ENCODE results near the gene SPDYE17.
"Not testable (repeated sequence)": the region's sequence is repeated elsewhere in the genome, so short reads cannot be mapped to it uniquely, and the experiment has no call there.

Gene SPDYE17

GRCh38 chr7:76997381-76998284, 34.5 kb downstream of the SPDYE17 start (continued):
- TF ChIP-seq KLF9 (tag by site-specific recombination; IDR thresholded peaks at IDR 0.05; ENCODE audit: low read depth), result no peak

GRCh38 chr7:76996932-76997331, 35.2 kb downstream of the SPDYE17 start:
- H3K36me3 ChIP-seq (ENCODE audit: control insufficient read depth in 2 of 2, insufficient read depth in 1 of 2, low read length in 2 of 2); H3K4me3 ChIP-seq (ENCODE audit: low read depth, low read length); POLR2A ChIA-PET; CTCF ChIA-PET; H3K4me1 ChIP-seq (ENCODE audit: control insufficient read depth, insufficient read depth, low read length); H3K27ac ChIP-seq (ENCODE audit: extremely low read depth, low read depth, low read length); H3K9me3 ChIP-seq (ENCODE audit: control insufficient read depth, insufficient read depth, low read depth, low read length): not testable (repeated sequence)

GRCh38 chr7:76994286-76994685, 37.9 kb downstream of the SPDYE17 start:
- H3K27ac ChIP-seq (ENCODE audit: extremely low read depth, low read depth, low read length); H3K4me1 ChIP-seq (ENCODE audit: control insufficient read depth, insufficient read depth, low read length); H3K4me3 ChIP-seq (ENCODE audit: low read depth, low read length); CTCF ChIA-PET; POLR2A ChIA-PET; H3K36me3 ChIP-seq (ENCODE audit: control insufficient read depth in 2 of 2, insufficient read depth in 1 of 2, low read length in 2 of 2); H3K9me3 ChIP-seq (ENCODE audit: control insufficient read depth, insufficient read depth, low read depth, low read length): not testable (repeated sequence)

- POLR2A ChIA-PET; H3K9me3 ChIP-seq (ENCODE audit: control insufficient read depth, insufficient read depth, low read depth, low read length); H3K4me1 ChIP-seq (ENCODE audit: control insufficient read depth, insufficient read depth, low read length); H3K4me3 ChIP-seq (ENCODE audit: low read depth, low read length); H3K36me3 ChIP-seq (ENCODE audit: control insufficient read depth in 2 of 2, insufficient read depth in 1 of 2, low read length in 2 of 2); H3K27ac ChIP-seq (ENCODE audit: extremely low read depth, low read depth, low read length); CTCF ChIA-PET: not testable (repeated sequence)
Observed at GRCh38 chr7:76993831-76994230, 38.3 kb downstream of the SPDYE17 start.

- CTCF ChIA-PET; H3K4me1 ChIP-seq (ENCODE audit: control insufficient read depth, insufficient read depth, low read length); H3K4me3 ChIP-seq (ENCODE audit: low read depth, low read length); H3K27ac ChIP-seq (ENCODE audit: extremely low read depth, low read depth, low read length); POLR2A ChIA-PET; H3K36me3 ChIP-seq (ENCODE audit: control insufficient read depth in 2 of 2, insufficient read depth in 1 of 2, low read length in 2 of 2); H3K9me3 ChIP-seq (ENCODE audit: control insufficient read depth, insufficient read depth, low read depth, low read length): not testable (repeated sequence)
Observed at GRCh38 chr7:76992871-76993270, 39.3 kb downstream of the SPDYE17 start.

GRCh38 chr7:76992204-76992603, 40.0 kb downstream of the SPDYE17 start:
- CTCF ChIA-PET; POLR2A ChIA-PET; H3K4me3 ChIP-seq (ENCODE audit: low read depth, low read length); H3K4me1 ChIP-seq (ENCODE audit: control insufficient read depth, insufficient read depth, low read length); H3K27ac ChIP-seq (ENCODE audit: extremely low read depth, low read depth, low read length); H3K9me3 ChIP-seq (ENCODE audit: control insufficient read depth, insufficient read depth, low read depth, low read length); H3K36me3 ChIP-seq (ENCODE audit: control insufficient read depth in 2 of 2, insufficient read depth in 1 of 2, low read length in 2 of 2): not testable (repeated sequence)

- POLR2A ChIA-PET; H3K4me3 ChIP-seq (ENCODE audit: low read depth, low read length); CTCF ChIA-PET; H3K9me3 ChIP-seq (ENCODE audit: control insufficient read depth, insufficient read depth, low read depth, low read length); H3K4me1 ChIP-seq (ENCODE audit: control insufficient read depth, insufficient read depth, low read length); H3K27ac ChIP-seq (ENCODE audit: extremely low read depth, low read depth, low read length); H3K36me3 ChIP-seq (ENCODE audit: control insufficient read depth in 2 of 2, insufficient read depth in 1 of 2, low read length in 2 of 2): not testable (repeated sequence)
Observed at GRCh38 chr7:76990202-76990601, 42.0 kb downstream of the SPDYE17 start.

GRCh38 chr7:76985924-76986717, 46.0 kb downstream of the SPDYE17 start:
- H3K36me3 ChIP-seq (ENCODE audit: control insufficient read depth in 2 of 2, insufficient read depth in 1 of 2, low read length in 2 of 2); CTCF ChIA-PET; H3K9me3 ChIP-seq (ENCODE audit: control insufficient read depth, insufficient read depth, low read depth, low read length); H3K4me1 ChIP-seq (ENCODE audit: control insufficient read depth, insufficient read depth, low read length); POLR2A ChIA-PET; H3K4me3 ChIP-seq (ENCODE audit: low read depth, low read length); H3K27ac ChIP-seq (ENCODE audit: extremely low read depth, low read depth, low read length): not testable (repeated sequence)

GRCh38 chr7:76984784-76985136, 47.4 kb downstream of the SPDYE17 start:
- H3K4me1 ChIP-seq (ENCODE audit: control insufficient read depth, insufficient read depth, low read length); H3K36me3 ChIP-seq (ENCODE audit: control insufficient read depth in 2 of 2, insufficient read depth in 1 of 2, low read length in 2 of 2); POLR2A ChIA-PET; H3K27ac ChIP-seq (ENCODE audit: extremely low read depth, low read depth, low read length); H3K4me3 ChIP-seq (ENCODE audit: low read depth, low read length); CTCF ChIA-PET; H3K9me3 ChIP-seq (ENCODE audit: control insufficient read depth, insufficient read depth, low read depth, low read length): not testable (repeated sequence)

GRCh38 chr7:76983937-76984783, 48.0 kb downstream of the SPDYE17 start:
- H3K9me3 ChIP-seq (ENCODE audit: control insufficient read depth, insufficient read depth, low read depth, low read length); H3K27ac ChIP-seq (ENCODE audit: extremely low read depth, low read depth, low read length); H3K36me3 ChIP-seq (ENCODE audit: control insufficient read depth in 2 of 2, insufficient read depth in 1 of 2, low read length in 2 of 2); H3K4me3 ChIP-seq (ENCODE audit: low read depth, low read length); CTCF ChIA-PET; H3K4me1 ChIP-seq (ENCODE audit: control insufficient read depth, insufficient read depth, low read length); POLR2A ChIA-PET: not testable (repeated sequence)

- H3K9me3 ChIP-seq (ENCODE audit: control insufficient read depth, insufficient read depth, low read depth, low read length); H3K4me1 ChIP-seq (ENCODE audit: control insufficient read depth, insufficient read depth, low read length); CTCF ChIA-PET; H3K27ac ChIP-seq (ENCODE audit: extremely low read depth, low read depth, low read length); H3K36me3 ChIP-seq (ENCODE audit: control insufficient read depth in 2 of 2, insufficient read depth in 1 of 2, low read length in 2 of 2); H3K4me3 ChIP-seq (ENCODE audit: low read depth, low read length); POLR2A ChIA-PET: not testable (repeated sequence)
Observed at GRCh38 chr7:76983333-76983732, 48.8 kb downstream of the SPDYE17 start.
